GM21717 (cell line): Measurements from ENCODE around the gene SPOCK1.

Experiments
- ATAC-seq: cut with Tn5 transposase; IDR thresholded peaks from one replicate; pipeline ENCODE4 v1.9.1; 2021; ENCODE audit warnings: mild to moderate bottlenecking, moderate library complexity; ENCODE audit not compliant: unreplicated experiment

SPOCK1 gene

GRCh38 chr5:137335493-137335892 lies 163.6 kb downstream of the SPOCK1 start:
- no peak for ATAC-seq

- ATAC-seq, result no peak
Observed at GRCh38 chr5:137333928-137334327, 165.2 kb downstream of the SPOCK1 start.

GRCh38 chr5:137333475-137333874 lies 165.7 kb downstream of the SPOCK1 start:
- ATAC-seq, result no peak

- no peak for ATAC-seq
Observed at GRCh38 chr5:137332296-137332695, 166.8 kb downstream of the SPOCK1 start.

- ATAC-seq, result no peak
Observed at GRCh38 chr5:137329586-137330296, 169.4 kb downstream of the SPOCK1 start.

- no peak for ATAC-seq
Observed at GRCh38 chr5:137328991-137329390, 170.1 kb downstream of the SPOCK1 start.

GRCh38 chr5:137328463-137328862 lies 170.7 kb downstream of the SPOCK1 start:
- no peak for ATAC-seq

- no peak for ATAC-seq
Observed at GRCh38 chr5:137325721-137326120, 173.4 kb downstream of the SPOCK1 start.

- no peak for ATAC-seq
Observed at GRCh38 chr5:137320056-137321045, 178.8 kb downstream of the SPOCK1 start.

GRCh38 chr5:137318027-137318426 lies 181.1 kb downstream of the SPOCK1 start:
- ATAC-seq, result no peak

- ATAC-seq, result no peak
Observed at GRCh38 chr5:137316346-137316736, 182.8 kb downstream of the SPOCK1 start.

GRCh38 chr5:137315534-137316345 lies 183.4 kb downstream of the SPOCK1 start:
- ATAC-seq, result no peak

- ATAC-seq, result no peak
Observed at GRCh38 chr5:137315109-137315508, 184.0 kb downstream of the SPOCK1 start.

GRCh38 chr5:137313526-137314175 lies 185.5 kb downstream of the SPOCK1 start:
- ATAC-seq, result no peak

GRCh38 chr5:137312011-137312410 lies 187.1 kb downstream of the SPOCK1 start:
- no peak for ATAC-seq

- ATAC-seq, result no peak
Observed at GRCh38 chr5:137310051-137310730, 188.9 kb downstream of the SPOCK1 start.

- no peak for ATAC-seq
Observed at GRCh38 chr5:137309290-137309689, 189.8 kb downstream of the SPOCK1 start.

GRCh38 chr5:137308311-137308710 lies 190.8 kb downstream of the SPOCK1 start:
- no peak for ATAC-seq

GRCh38 chr5:137306903-137307302 lies 192.2 kb downstream of the SPOCK1 start:
- no peak for ATAC-seq
